NCI-H1417 (cell line): ENCODE measurements around the gene DTNBP1.

ENCODE experiments used
- DNase-seq, 3 experiments: peaks; one replicate each; lab custom pipeline; 2025; lab: John Stamatoyannopoulos, UW

The DTNBP1 gene

GRCh38 chr6:15623276-15624116 is 39.3 kb downstream of the DTNBP1 start:
- DNase-seq, result peak in 2 of 3 experiments; percentile 30 to 40

GRCh38 chr6:15622045-15622740 is 40.6 kb downstream of the DTNBP1 start:
- DNase-seq, result no peak

GRCh38 chr6:15621203-15622044 is 41.4 kb downstream of the DTNBP1 start:
- peak in 2 of 3 experiments; percentile 2 to 16 for DNase-seq

GRCh38 chr6:15620611-15621010 is 42.2 kb downstream of the DTNBP1 start:
- peak in 2 of 3 experiments; percentile 5 to 59 for DNase-seq

GRCh38 chr6:15619330-15619729 is 43.5 kb downstream of the DTNBP1 start:
- no peak for DNase-seq

- DNase-seq, result no peak
Measured at GRCh38 chr6:15618685-15619084, 44.1 kb downstream of the DTNBP1 start.

- peak in 1 of 3 experiments; percentile 54 for DNase-seq
Measured at GRCh38 chr6:15616261-15616660, 46.6 kb downstream of the DTNBP1 start.

GRCh38 chr6:15615802-15616201 is 47.0 kb downstream of the DTNBP1 start:
- DNase-seq, result peak in 2 of 3 experiments; percentile 6 to 79

- no peak for DNase-seq
Measured at GRCh38 chr6:15614277-15614676, 48.6 kb downstream of the DTNBP1 start.

- no peak for DNase-seq
Measured at GRCh38 chr6:15608396-15608795, 54.4 kb downstream of the DTNBP1 start.

- DNase-seq, result no peak
Measured at GRCh38 chr6:15607603-15608002, 55.2 kb downstream of the DTNBP1 start.

- DNase-seq, result no peak
Measured at GRCh38 chr6:15606347-15606746, 56.5 kb downstream of the DTNBP1 start.

- no peak for DNase-seq
Measured at GRCh38 chr6:15604843-15605242, 58.0 kb downstream of the DTNBP1 start.

- DNase-seq, result no peak
Measured at GRCh38 chr6:15602154-15602553, 60.7 kb downstream of the DTNBP1 start.

- no peak for DNase-seq
Measured at GRCh38 chr6:15598273-15598798, 64.5 kb downstream of the DTNBP1 start.

GRCh38 chr6:15596186-15596896 is 66.5 kb downstream of the DTNBP1 start:
- no peak for DNase-seq

GRCh38 chr6:15595461-15596173 is 67.2 kb downstream of the DTNBP1 start:
- DNase-seq, result peak in 1 of 3 experiments; percentile 20

GRCh38 chr6:15594512-15595259 is 68.1 kb downstream of the DTNBP1 start:
- no peak for DNase-seq

GRCh38 chr6:15593798-15594197 is 69.0 kb downstream of the DTNBP1 start:
- no peak for DNase-seq

- no peak for DNase-seq
Measured at GRCh38 chr6:15592610-15593009, 70.2 kb downstream of the DTNBP1 start.
